Measurements from ENCODE around the gene ELL. TPM values are rescaled to one million over a fixed set of nuclear protein-coding genes. Genes with fewer than 3 reads are reported as not detected.

Gene ELL
- total RNA-seq, 1 experiment from 2014 or later: 22.9 TPM

DNA sequence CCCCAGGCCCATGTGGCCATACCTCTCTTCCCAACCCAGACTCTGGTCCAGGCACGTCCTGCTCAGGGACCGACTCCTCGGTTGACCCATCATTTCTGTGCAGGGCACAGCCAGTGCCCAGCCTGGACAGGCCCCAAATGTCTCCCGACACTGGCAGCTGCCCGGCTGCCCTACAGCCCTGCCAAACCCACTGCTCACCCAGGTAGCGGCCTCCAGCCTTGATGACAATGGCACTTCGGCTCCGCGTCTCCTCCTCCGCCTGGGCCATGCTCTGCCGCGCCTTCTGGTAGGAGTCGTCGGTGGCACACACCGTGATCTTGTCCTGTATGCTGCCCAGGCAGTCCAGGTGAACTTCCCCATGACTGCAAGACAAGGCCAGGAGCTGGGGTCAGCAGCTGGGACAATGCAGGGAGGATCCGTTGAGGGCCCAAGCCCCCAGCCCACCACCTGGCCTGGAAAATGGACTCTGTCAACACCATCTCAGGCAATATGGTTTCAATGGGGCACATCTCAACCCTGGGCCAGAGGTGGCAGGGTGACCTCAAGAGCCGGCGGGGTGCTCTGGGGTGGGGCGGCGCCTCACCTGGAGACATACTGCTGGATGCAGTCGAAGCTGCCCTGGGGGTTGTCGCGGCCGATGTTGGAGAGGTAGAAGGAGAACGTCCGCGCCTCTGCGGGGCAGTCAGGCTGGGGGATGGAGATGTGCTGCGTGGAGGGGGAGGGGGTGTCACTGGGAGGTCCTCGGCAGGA, 56.5 kb downstream of the ELL start:
- DNase-seq (ENCODE audit: low read depth, low spot score): no peak
- no peak for ATAC-seq
- no peaks in the 10 kb centered on the region for H3K9me3 ChIP-seq (ENCODE audit: control insufficient read depth in 1 of 2, insufficient read depth in 1 of 2, low read depth in 1 of 2, low read length in 2 of 2)
- no peak overlapping the region for H2AFZ ChIP-seq (ENCODE audit: low read depth, low read length, poor library complexity, severe bottlenecking)
- H4K20me1 ChIP-seq (ENCODE audit: insufficient read depth): no peaks in the 10 kb centered on the region
- ChIA-PET CTCF (no interaction called here), RAD21 (ENCODE audit: low non-redundant PET in 1 of 2, low total read pairs in 2 of 2, uncharacterized antibody in 2 of 2, unreplicated experiment in 2 of 2) (no interaction called here), POLR2A (no interaction called here)
- no peak overlapping the region for H3K9ac ChIP-seq (ENCODE audit: low read length)
- intact Hi-C loops (cut with micrococcal nuclease): loop anchor here (5.0 kb wide), 3 partner anchors 107 to 212 kb away; partner anchors contain the start of gene UBA52
- H3K27me3 ChIP-seq (ENCODE audit: insufficient read depth, low read length): no peaks in the 10 kb centered on the region
- peaks cover 19% of the 10 kb centered on the region; the same call in 1 of the 2 replicates for H3K79me2 ChIP-seq (ENCODE audit: insufficient read depth, low read length)
- no TSS peak for BruUV-seq (replicated peaks)
- H3K4me2 ChIP-seq (ENCODE audit: low read length): no peak overlapping the region
- TF ChIP-seq, protein P1, sequence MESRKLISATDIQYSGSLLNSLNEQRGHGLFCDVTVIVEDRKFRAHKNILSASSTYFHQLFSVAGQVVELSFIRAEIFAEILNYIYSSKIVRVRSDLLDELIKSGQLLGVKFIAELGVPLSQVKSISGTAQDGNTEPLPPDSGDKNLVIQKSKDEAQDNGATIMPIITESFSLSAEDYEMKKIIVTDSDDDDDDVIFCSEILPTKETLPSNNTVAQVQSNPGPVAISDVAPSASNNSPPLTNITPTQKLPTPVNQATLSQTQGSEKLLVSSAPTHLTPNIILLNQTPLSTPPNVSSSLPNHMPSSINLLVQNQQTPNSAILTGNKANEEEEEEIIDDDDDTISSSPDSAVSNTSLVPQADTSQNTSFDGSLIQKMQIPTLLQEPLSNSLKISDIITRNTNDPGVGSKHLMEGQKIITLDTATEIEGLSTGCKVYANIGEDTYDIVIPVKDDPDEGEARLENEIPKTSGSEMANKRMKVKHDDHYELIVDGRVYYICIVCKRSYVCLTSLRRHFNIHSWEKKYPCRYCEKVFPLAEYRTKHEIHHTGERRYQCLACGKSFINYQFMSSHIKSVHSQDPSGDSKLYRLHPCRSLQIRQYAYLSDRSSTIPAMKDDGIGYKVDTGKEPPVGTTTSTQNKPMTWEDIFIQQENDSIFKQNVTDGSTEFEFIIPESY (IDR thresholded peaks at IDR 0.05; ENCODE audit: extremely low read depth, insufficient replicate concordance, low read length): no peak
- TF ChIP-seq ELF1 (IDR thresholded peaks at IDR 0.05; ENCODE audit: borderline replicate concordance, low read depth): no peak
- H3K9me2 ChIP-seq (ENCODE audit: insufficient read depth): no peaks in the 10 kb centered on the region
- H3K27ac ChIP-seq (ENCODE audit: low read depth, low read length): no peak overlapping the region
- no peak overlapping the region for H3K4me3 ChIP-seq (replicated peaks in 1 of 2; ENCODE audit: low read depth in 1 of 2, low read length in 2 of 2)
- peaks cover 16 to 36% of the 10 kb centered on the region in 2 experiments for H3K4me1 ChIP-seq (ENCODE audit: control insufficient read depth in 1 of 2, insufficient read depth in 2 of 2, low read length in 2 of 2)
- H3K36me3 ChIP-seq (ENCODE audit: control insufficient read depth in 1 of 2, insufficient read depth in 2 of 2, low read length in 2 of 2): peaks cover 12 to 14% of the 10 kb centered on the region in 2 experiments; a peak in 3 of 4 replicates

DNA sequence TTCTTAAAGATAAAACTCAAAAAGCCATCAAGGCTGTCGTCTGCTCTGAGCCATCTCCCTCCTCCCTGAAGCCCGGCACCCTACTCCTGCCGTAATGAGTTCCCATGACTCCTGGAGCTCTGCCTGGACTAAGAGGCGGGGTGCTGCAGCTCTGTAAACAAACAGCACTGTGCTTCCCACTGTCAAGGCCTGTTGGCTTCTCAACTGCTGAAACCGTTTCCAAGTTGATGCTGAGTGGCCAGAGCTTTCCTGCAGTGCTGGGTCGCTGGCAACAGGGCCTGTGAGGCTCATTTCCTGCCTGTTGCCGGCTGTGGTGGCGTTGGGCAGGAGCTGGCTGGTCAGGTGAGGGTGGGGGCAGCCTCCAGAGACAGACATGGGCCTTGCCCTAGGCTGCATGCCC, 57.2 kb downstream of the ELL start:
- intact Hi-C loops (cut with micrococcal nuclease): loop anchor here (5.0 kb wide), 3 partner anchors 108 to 213 kb away; partner anchors contain the start of gene UBA52
- H3K9ac ChIP-seq (ENCODE audit: low read length): no peak overlapping the region
- peaks cover 24 to 36% of the 10 kb centered on the region in 2 experiments for H3K4me1 ChIP-seq (ENCODE audit: control insufficient read depth in 1 of 2, insufficient read depth in 2 of 2, low read length in 2 of 2)
- POLR2A ChIA-PET: no interaction called here
- CTCF ChIA-PET: no interaction called here
- RAD21 ChIA-PET (ENCODE audit: low non-redundant PET in 1 of 2, low total read pairs in 2 of 2, uncharacterized antibody in 2 of 2, unreplicated experiment in 2 of 2): no interaction called here
- no peak overlapping the region for H3K4me3 ChIP-seq (replicated peaks in 1 of 2; ENCODE audit: low read depth in 1 of 2, low read length in 2 of 2)
- no TSS peak for BruUV-seq (replicated peaks)
- ATAC-seq (no peak), DNase-seq (ENCODE audit: low read depth, low spot score) (no peak)
- H3K9me2 ChIP-seq (ENCODE audit: insufficient read depth): no peaks in the 10 kb centered on the region
- H2AFZ ChIP-seq (ENCODE audit: low read depth, low read length, poor library complexity, severe bottlenecking): no peak overlapping the region
- H3K9me3 ChIP-seq (ENCODE audit: control insufficient read depth in 1 of 2, insufficient read depth in 1 of 2, low read depth in 1 of 2, low read length in 2 of 2): no peaks in the 10 kb centered on the region
- H3K27me3 ChIP-seq (ENCODE audit: insufficient read depth, low read length): no peaks in the 10 kb centered on the region
- no peaks in the 10 kb centered on the region for H4K20me1 ChIP-seq (ENCODE audit: insufficient read depth)
- peaks cover 17% of the 10 kb centered on the region; the same call in 1 of the 2 replicates for H3K79me2 ChIP-seq (ENCODE audit: insufficient read depth, low read length)
- peaks cover 12 to 20% of the 10 kb centered on the region in 2 experiments; a peak in 3 of 4 replicates for H3K36me3 ChIP-seq (ENCODE audit: control insufficient read depth in 1 of 2, insufficient read depth in 2 of 2, low read length in 2 of 2)
- no peak for TF ChIP-seq RAD21 (IDR thresholded peaks at IDR 0.05; ENCODE audit: low read depth)
- TF ChIP-seq, protein P2, sequence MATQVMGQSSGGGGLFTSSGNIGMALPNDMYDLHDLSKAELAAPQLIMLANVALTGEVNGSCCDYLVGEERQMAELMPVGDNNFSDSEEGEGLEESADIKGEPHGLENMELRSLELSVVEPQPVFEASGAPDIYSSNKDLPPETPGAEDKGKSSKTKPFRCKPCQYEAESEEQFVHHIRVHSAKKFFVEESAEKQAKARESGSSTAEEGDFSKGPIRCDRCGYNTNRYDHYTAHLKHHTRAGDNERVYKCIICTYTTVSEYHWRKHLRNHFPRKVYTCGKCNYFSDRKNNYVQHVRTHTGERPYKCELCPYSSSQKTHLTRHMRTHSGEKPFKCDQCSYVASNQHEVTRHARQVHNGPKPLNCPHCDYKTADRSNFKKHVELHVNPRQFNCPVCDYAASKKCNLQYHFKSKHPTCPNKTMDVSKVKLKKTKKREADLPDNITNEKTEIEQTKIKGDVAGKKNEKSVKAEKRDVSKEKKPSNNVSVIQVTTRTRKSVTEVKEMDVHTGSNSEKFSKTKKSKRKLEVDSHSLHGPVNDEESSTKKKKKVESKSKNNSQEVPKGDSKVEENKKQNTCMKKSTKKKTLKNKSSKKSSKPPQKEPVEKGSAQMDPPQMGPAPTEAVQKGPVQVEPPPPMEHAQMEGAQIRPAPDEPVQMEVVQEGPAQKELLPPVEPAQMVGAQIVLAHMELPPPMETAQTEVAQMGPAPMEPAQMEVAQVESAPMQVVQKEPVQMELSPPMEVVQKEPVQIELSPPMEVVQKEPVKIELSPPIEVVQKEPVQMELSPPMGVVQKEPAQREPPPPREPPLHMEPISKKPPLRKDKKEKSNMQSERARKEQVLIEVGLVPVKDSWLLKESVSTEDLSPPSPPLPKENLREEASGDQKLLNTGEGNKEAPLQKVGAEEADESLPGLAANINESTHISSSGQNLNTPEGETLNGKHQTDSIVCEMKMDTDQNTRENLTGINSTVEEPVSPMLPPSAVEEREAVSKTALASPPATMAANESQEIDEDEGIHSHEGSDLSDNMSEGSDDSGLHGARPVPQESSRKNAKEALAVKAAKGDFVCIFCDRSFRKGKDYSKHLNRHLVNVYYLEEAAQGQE (IDR thresholded peaks at IDR 0.05; ENCODE audit: low read depth): no peak
- TF ChIP-seq, protein P3, sequence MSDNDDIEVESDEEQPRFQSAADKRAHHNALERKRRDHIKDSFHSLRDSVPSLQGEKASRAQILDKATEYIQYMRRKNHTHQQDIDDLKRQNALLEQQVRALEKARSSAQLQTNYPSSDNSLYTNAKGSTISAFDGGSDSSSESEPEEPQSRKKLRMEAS (IDR thresholded peaks at IDR 0.05): no peak
- TF ChIP-seq EGR1 (IDR thresholded peaks at IDR 0.05; ENCODE audit: low read depth): no peak
- TF ChIP-seq TCF7L2 (IDR thresholded peaks at IDR 0.05; ENCODE audit: borderline replicate concordance, extremely low read depth, insufficient read depth, insufficient read length): no peak
- TF ChIP-seq, protein P1 (IDR thresholded peaks at IDR 0.05; ENCODE audit: extremely low read depth, insufficient replicate concordance, low read length): no peak
- H3K27ac ChIP-seq (ENCODE audit: low read depth, low read length): no peak overlapping the region
- no peak overlapping the region for H3K4me2 ChIP-seq (ENCODE audit: low read length)
